C4-2B (cell line): ENCODE measurements around the gene WNT7B.

Source experiments
- ZFX ChIP-seq: fragments of 450-650 bp; IDR thresholded peaks from 2 replicates; pipeline ENCODE4 v1.6.1; 2017
- TF ChIP-seq, protein P1 (sequence below): fragments of 450-650 bp; conservative IDR thresholded peaks from 2 replicates; pipeline ENCODE4 v1.5.1; 2017; ENCODE audit warnings: mild to moderate bottlenecking

DNA sequence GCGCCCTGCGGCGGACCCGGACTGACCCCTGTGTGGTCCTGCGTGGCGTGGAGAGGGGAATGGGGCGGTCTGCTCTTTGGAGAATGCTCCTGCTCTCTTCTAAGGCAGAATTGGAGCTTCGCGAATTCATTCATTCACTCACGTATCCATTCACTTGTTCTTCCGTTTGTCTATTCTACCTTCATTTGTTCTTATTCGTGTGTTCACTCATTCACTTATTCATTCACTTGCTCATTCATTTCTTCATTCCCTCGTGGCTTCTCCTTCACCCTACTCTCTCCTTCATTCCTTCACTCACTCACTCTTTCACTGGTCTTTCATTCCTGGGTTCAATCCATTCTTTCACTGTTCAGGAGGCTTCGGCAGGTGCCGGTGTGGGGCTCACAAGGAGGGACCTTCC lies 69.6 kb downstream of the WNT7B start:
- TF ChIP-seq, protein P1, sequence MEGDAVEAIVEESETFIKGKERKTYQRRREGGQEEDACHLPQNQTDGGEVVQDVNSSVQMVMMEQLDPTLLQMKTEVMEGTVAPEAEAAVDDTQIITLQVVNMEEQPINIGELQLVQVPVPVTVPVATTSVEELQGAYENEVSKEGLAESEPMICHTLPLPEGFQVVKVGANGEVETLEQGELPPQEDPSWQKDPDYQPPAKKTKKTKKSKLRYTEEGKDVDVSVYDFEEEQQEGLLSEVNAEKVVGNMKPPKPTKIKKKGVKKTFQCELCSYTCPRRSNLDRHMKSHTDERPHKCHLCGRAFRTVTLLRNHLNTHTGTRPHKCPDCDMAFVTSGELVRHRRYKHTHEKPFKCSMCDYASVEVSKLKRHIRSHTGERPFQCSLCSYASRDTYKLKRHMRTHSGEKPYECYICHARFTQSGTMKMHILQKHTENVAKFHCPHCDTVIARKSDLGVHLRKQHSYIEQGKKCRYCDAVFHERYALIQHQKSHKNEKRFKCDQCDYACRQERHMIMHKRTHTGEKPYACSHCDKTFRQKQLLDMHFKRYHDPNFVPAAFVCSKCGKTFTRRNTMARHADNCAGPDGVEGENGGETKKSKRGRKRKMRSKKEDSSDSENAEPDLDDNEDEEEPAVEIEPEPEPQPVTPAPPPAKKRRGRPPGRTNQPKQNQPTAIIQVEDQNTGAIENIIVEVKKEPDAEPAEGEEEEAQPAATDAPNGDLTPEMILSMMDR = no peak
- no peak for TF ChIP-seq ZFX
